ENCODE results near the gene PLXNA4.
A peak's percentile ranks its signal among the peaks of the same experiment; 100 is the strongest.

Gene PLXNA4

GRCh38 chr7:132309102-132309805 lies 267.0 kb downstream of the PLXNA4 start:
- H3K27ac ChIP-seq (ENCODE audit: extremely low read depth, low read depth, low read length), result no peak overlapping the region
- no peaks in the 10 kb centered on the region for H3K36me3 ChIP-seq (ENCODE audit: control insufficient read depth in 2 of 2, insufficient read depth in 1 of 2, low read length in 2 of 2)
- H3K9me3 ChIP-seq (ENCODE audit: control insufficient read depth, insufficient read depth, low read depth, low read length), result no peaks in the 10 kb centered on the region
- no peak overlapping the region for H3K4me3 ChIP-seq (ENCODE audit: low read depth, low read length)
- TF ChIP-seq ZNF791 (tag by site-specific recombination; IDR thresholded peaks at IDR 0.05), result no peak
- TF ChIP-seq EGR2 (tag by site-specific recombination; IDR thresholded peaks at IDR 0.05; ENCODE audit: low read depth), result 0 out of 2 replicates have a peak, but pooled peaks have one; percentile 14
- TF ChIP-seq KLF9 (tag by site-specific recombination; IDR thresholded peaks at IDR 0.05; ENCODE audit: low read depth), result no peak
- POLR2A ChIA-PET, result no interaction called here
- H3K4me1 ChIP-seq (ENCODE audit: control insufficient read depth, insufficient read depth, low read length), result no peaks in the 10 kb centered on the region
- CTCF ChIA-PET, result interaction anchor here (0.8 to 1.8 kb wide), 3 partner anchors 9 to 268 kb away, joined by 3 to 5 read pairs (median 4); no protein-coding TSS in a partner anchor

DNA sequence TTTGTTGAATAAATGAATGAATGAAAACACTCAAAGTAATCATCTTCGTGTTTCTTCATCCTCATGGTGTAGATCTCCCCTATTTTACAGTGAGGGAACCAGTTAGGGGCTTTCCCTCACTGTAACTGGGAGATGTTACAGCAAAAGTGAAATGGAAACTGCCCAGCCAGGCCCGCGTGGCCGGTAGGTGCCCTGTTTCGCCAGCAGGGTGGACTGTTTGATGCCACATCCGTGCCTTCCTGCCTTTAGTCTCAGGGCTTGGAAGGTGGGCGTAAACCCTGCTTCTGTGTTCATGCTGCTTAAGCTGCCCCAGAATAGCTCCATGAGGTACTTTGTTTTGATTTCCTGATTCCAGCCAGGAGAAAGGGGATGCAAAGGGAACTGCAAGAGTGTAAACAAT lies 268.8 kb downstream of the PLXNA4 start:
- Histone ChIP-seq H3K27ac (ENCODE audit: extremely low read depth, low read depth, low read length) (no peak overlapping the region), H3K4me1 (ENCODE audit: control insufficient read depth, insufficient read depth, low read length) (no peaks in the 10 kb centered on the region), H3K9me3 (ENCODE audit: control insufficient read depth, insufficient read depth, low read depth, low read length) (no peaks in the 10 kb centered on the region), H3K36me3 (ENCODE audit: control insufficient read depth in 2 of 2, insufficient read depth in 1 of 2, low read length in 2 of 2) (no peaks in the 10 kb centered on the region), H3K4me3 (ENCODE audit: low read depth, low read length) (no peak overlapping the region)
- TF ChIP-seq ZNF302 (tag by site-specific recombination; IDR thresholded peaks at IDR 0.05; ENCODE audit: low read depth) (no peak), ZNF707 (tag by site-specific recombination; IDR thresholded peaks at IDR 0.05) (no peak), ZNF335 (tag by site-specific recombination; conservative IDR thresholded peaks at IDR 0.05) (no peak), ZNF341 (tag by site-specific recombination; IDR thresholded peaks at IDR 0.05; ENCODE audit: low read depth) (no peak)
- TF ChIP-seq, protein P1, sequence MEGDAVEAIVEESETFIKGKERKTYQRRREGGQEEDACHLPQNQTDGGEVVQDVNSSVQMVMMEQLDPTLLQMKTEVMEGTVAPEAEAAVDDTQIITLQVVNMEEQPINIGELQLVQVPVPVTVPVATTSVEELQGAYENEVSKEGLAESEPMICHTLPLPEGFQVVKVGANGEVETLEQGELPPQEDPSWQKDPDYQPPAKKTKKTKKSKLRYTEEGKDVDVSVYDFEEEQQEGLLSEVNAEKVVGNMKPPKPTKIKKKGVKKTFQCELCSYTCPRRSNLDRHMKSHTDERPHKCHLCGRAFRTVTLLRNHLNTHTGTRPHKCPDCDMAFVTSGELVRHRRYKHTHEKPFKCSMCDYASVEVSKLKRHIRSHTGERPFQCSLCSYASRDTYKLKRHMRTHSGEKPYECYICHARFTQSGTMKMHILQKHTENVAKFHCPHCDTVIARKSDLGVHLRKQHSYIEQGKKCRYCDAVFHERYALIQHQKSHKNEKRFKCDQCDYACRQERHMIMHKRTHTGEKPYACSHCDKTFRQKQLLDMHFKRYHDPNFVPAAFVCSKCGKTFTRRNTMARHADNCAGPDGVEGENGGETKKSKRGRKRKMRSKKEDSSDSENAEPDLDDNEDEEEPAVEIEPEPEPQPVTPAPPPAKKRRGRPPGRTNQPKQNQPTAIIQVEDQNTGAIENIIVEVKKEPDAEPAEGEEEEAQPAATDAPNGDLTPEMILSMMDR (tag by site-specific recombination; IDR thresholded peaks at IDR 0.05), result no peak
- TF ChIP-seq, protein P2, sequence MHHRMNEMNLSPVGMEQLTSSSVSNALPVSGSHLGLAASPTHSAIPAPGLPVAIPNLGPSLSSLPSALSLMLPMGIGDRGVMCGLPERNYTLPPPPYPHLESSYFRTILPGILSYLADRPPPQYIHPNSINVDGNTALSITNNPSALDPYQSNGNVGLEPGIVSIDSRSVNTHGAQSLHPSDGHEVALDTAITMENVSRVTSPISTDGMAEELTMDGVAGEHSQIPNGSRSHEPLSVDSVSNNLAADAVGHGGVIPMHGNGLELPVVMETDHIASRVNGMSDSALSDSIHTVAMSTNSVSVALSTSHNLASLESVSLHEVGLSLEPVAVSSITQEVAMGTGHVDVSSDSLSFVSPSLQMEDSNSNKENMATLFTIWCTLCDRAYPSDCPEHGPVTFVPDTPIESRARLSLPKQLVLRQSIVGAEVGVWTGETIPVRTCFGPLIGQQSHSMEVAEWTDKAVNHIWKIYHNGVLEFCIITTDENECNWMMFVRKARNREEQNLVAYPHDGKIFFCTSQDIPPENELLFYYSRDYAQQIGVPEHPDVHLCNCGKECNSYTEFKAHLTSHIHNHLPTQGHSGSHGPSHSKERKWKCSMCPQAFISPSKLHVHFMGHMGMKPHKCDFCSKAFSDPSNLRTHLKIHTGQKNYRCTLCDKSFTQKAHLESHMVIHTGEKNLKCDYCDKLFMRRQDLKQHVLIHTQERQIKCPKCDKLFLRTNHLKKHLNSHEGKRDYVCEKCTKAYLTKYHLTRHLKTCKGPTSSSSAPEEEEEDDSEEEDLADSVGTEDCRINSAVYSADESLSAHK (tag by site-specific recombination; IDR thresholded peaks at IDR 0.05), result no peak
- POLR2A ChIA-PET, result no interaction called here
- CTCF ChIA-PET, result interaction anchor here (0.6 to 1.8 kb wide), 3 partner anchors 11 to 146 kb away, joined by 3 to 5 read pairs (median 3); no protein-coding TSS in a partner anchor

DNA sequence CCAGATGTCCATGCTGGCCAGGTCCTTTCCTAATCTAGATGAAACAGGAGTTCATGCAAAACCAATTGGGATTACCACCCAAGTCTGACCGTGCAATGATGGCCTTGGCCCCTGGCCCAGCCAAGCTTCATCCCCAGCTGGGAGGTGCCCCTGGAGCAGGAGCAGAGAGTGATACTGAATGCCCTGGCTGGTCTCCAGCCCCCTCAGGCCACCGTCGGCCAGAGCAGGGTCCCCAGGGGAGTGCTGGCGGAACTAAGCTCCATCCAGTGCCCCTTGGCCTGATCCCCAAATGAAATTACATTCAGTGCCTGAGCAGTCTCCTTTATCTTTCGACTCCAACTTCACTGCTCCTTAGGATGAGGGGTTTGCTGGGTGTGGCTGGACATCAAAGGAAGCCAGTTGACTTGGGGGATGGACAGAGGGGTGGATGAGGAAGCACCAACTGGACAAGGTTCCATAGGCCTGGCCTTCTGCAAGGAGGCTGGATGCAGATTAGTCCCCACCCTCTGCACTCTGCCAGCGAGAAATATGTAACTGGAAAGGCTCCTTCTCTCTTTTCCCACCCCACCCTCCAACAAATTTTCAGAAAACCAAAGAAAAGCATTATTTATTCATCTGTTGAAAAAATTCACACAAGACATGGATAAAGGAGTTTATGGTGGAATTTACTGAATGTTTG lies 275.5 kb downstream of the PLXNA4 start:
- Histone ChIP-seq H3K9me3 (ENCODE audit: control insufficient read depth, insufficient read depth, low read depth, low read length) (no peaks in the 10 kb centered on the region), H3K27ac (ENCODE audit: extremely low read depth, low read depth, low read length) (no peak overlapping the region), H3K36me3 (ENCODE audit: control insufficient read depth in 2 of 2, insufficient read depth in 1 of 2, low read length in 2 of 2) (no peaks in the 10 kb centered on the region), H3K4me1 (ENCODE audit: control insufficient read depth, insufficient read depth, low read length) (no peaks in the 10 kb centered on the region), H3K4me3 (ENCODE audit: low read depth, low read length) (no peak overlapping the region)
- POLR2A ChIA-PET, result no interaction called here
- CTCF ChIA-PET, result no interaction called here
- TF ChIP-seq ZNF518A (tag by site-specific recombination; conservative IDR thresholded peaks at IDR 0.05; ENCODE audit: low read depth) (no peak), ZBTB11 (tag by site-specific recombination; conservative IDR thresholded peaks at IDR 0.05; ENCODE audit: low read depth) (no peak), OSR2 (tag by site-specific recombination; IDR thresholded peaks at IDR 0.05) (no peak), ZNF2 (tag by site-specific recombination; IDR thresholded peaks at IDR 0.05) (no peak), ZNF423 (tag by site-specific recombination; IDR thresholded peaks at IDR 0.05) (no peak), ZNF175 (tag by site-specific recombination; IDR thresholded peaks at IDR 0.05) (no peak), ZSCAN23 (tag by site-specific recombination; IDR thresholded peaks at IDR 0.05) (no peak), ZNF140 (tag by site-specific recombination; IDR thresholded peaks at IDR 0.05) (no peak)

Measured in HEK293 (cell line).